GM11168 (cell line): ENCODE results near the gene KCNT2.
"Not testable (repeated sequence)": the region's sequence is repeated elsewhere in the genome, so short reads cannot be mapped to it uniquely, and the experiment has no call there.

Experiments
- in situ Hi-C: fragments of 300-500 bp; cut with MboI; formaldehyde crosslinking; loops from one replicate; pipeline ENCODE4 v1.12.0; 2022; ENCODE audit warnings: low sequenced_read_pairs; ENCODE audit not compliant: unreplicated experiment

Gene KCNT2

GRCh38 chr1:196522574-196523345 lies 85.5 kb downstream of the KCNT2 start:
- in situ Hi-C loops: not testable (repeated sequence)

- in situ Hi-C loops: no loop called here
Observed at GRCh38 chr1:196517193-196517592, 91.0 kb downstream of the KCNT2 start.

DNA sequence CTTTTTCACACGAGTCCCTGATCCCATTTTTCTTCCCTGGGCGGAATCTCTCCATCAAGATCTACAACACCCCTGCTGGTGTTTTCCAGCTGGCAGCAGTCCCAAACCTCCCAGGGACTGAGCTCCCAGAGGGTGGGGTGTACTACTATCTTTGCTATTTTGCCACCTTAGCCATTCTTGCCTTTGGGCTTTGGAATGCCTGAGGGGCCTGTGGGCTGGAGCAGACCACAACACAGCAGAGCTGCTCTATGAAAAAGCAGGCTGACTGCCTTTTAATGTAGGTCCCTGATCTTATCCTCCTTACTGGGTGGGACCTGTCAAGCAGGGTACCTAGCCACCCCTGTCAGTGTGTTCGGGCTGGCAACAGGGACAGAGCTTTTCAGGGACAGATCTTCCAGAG lies 91.9 kb downstream of the KCNT2 start:
- in situ Hi-C loops: no loop called here

- in situ Hi-C loops: no loop called here
Observed at GRCh38 chr1:196515904-196516303, 92.3 kb downstream of the KCNT2 start.

DNA sequence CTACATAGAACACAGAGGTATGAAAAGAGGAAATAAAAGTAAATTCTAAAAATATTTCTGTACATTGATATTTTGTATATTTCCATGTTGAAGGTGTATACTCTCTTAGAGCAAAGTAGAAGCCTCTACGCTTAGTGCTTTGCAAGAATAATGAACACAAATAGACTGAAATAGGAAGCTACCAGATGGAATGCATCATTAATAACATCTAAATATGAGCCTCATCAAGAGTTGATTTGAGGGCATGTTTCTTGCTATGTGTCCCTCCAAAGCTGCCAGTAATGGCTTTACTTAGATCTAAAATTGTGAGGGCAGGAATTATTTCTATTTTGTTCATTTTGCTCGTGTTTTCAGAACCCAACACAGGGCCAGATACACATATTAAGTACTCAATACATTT lies 94.4 kb downstream of the KCNT2 start:
- in situ Hi-C loops: no loop called here

- in situ Hi-C loops: no loop called here
Observed at GRCh38 chr1:196510451-196510850, 97.8 kb downstream of the KCNT2 start.

GRCh38 chr1:196504224-196504623 lies 104.0 kb downstream of the KCNT2 start:
- in situ Hi-C loops: not testable (repeated sequence)

- in situ Hi-C loops: no loop called here
Observed at GRCh38 chr1:196502437-196502836, 105.8 kb downstream of the KCNT2 start.

DNA sequence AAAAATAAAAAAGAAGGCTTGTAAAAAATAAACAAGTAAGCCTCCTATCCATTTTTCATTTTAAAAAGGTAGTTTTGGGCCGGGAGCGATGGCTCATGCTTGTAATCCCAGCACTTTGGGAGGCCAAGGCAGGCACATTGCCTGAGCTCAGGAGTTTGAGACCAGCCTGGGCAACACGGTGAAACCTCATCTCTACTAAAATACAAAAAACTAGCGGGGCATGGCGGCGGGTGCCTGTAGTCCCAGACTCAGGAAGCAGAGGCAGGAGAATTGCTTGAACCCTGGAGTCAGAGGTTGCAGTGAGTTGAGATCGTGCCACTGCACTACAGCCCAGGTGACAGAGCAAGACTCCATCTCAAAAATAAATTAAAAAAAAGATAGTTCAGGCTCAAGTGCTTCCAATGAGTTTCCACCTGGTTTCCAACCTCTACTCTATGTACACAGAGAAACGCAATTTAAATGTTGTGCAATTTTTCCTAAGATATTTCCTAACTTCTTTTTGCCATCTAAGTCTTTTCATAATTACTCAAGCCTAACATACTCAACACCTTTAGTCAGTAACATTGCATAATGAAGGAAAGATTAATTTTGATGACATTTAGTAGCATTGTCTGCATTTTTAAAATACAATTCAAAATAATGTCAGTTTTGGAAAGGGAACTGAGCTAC lies 106.3 kb downstream of the KCNT2 start:
- in situ Hi-C loops: no loop called here

DNA sequence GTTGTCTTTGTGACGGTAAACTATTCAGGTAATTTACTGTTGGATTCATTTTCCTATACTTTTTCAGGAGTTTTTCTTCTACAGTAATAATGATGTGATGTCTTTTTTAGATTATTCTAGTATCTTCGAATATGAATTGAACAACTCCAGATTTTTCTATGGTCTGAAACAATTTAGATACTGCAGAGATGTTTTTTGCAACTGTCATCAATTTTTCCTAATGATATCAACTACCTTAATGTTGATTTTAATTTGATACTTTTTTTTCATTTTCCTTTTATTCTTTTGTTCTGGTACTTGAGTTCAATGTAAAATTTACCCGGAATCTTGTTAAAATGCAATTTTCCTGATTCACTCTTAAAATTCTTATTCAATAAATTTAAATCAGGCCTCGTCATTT lies 110.4 kb downstream of the KCNT2 start:
- in situ Hi-C loops: no loop called here

DNA sequence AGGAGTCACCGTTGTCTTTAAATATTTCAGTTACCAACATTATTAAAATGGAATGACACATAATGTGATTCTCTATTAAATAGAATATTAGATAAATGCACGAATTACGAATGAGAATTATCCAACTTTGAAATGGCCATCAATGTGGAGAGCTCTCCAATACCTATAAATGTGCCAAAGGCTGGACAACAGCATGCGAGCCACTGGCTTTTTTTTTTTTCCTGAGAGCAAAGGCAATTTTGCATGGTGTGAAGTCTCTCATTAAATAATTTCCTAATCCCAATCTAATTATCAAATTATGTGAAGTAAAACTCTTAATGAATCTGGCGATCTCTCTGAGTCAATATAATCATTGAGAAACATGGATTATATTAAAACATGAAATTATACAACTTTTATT lies 113.5 kb downstream of the KCNT2 start:
- in situ Hi-C loops: no loop called here

- in situ Hi-C loops: no loop called here
Observed at GRCh38 chr1:196493881-196494280, 114.4 kb downstream of the KCNT2 start.

DNA sequence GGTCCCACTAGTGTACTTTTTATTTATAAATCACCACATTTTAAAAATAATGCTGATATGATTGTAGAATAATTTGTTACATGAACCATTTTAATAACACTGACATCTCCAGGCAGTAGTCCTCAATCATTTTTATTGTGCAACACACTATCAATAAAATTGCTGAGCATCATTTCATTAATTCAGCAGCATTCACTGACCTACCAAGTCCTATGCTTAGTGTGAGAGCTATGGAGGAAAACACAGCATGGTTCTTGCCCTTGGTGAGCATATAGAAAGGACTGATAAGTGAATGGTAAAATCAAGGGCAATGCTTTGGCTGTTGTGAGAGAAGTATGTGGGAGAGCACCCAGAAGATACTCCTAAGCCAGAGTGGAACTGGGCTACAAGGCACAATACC lies 119.7 kb downstream of the KCNT2 start:
- in situ Hi-C loops: no loop called here

GRCh38 chr1:196486346-196486745 lies 121.9 kb downstream of the KCNT2 start:
- in situ Hi-C loops: no loop called here

- in situ Hi-C loops: no loop called here
Observed at GRCh38 chr1:196481616-196482015, 126.6 kb downstream of the KCNT2 start.

GRCh38 chr1:196477262-196477661 lies 131.0 kb downstream of the KCNT2 start:
- in situ Hi-C loops: no loop called here

GRCh38 chr1:196467230-196467925 lies 140.9 kb downstream of the KCNT2 start:
- in situ Hi-C loops: no loop called here

GRCh38 chr1:196466654-196467053 lies 141.6 kb downstream of the KCNT2 start:
- in situ Hi-C loops: no loop called here

DNA sequence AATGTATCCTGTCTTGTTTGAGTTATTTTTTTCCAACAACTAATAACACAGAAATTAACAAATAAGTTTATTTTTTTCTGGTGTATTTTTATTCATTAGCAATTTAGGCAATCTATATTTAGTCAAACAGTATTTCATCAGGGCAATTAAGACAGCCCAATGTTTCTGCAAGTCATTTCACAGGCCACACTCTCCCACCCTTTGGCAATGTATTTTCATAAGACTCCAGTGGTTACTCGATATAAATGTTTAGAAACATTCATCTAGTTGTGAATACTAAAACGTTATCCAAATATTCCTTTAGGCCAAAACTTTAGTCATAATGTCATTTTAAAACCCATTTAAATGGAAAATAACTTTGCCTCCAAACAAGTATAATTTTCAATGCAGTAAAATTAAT lies 142.1 kb downstream of the KCNT2 start:
- in situ Hi-C loops: no loop called here

- in situ Hi-C loops: no loop called here
Observed at GRCh38 chr1:196464480-196464941, 143.7 kb downstream of the KCNT2 start.

DNA sequence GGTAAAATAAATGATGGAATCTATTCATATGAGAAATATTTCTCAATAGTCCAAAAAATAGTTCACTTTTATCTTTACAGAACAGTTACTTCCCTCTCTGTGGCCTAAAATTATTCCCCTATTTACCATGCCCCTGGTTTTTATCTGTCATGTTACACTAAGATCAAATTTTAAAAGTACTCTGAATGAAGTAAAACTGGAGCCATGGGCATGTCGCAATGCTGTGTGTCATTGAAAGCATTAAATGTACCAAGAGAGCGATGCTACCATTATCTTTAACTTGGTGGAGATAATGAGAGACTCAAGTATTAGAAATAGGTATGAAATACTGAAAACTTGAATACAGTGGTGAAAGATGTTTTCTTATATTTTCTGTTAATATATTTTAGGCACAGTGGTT lies 146.2 kb downstream of the KCNT2 start:
- in situ Hi-C loops: no loop called here
